Skeletal muscle tissue (tissue), 4 donors: ENCODE data around the gene TNRC6A. TPM values are rescaled to one million over a fixed set of nuclear protein-coding genes. Genes with fewer than 3 reads are reported as not detected.

Experiments used
- H3K27ac ChIP-seq: one replicate; pipeline ENCODE4 v1.7.0; 2013; ENCODE audit warnings: mild to moderate bottlenecking, low read depth, low read length, inconsistent platforms
- H3K27me3 ChIP-seq, 3 donors: one replicate each; pipeline ENCODE4 v1.7.0; 2013; ENCODE audit warnings: low read length in 3 of 3; ENCODE audit not compliant: control insufficient read depth in 3 of 3, insufficient read depth in 3 of 3
- H3K36me3 ChIP-seq, 3 donors: one replicate each; pipeline ENCODE4 v1.7.0; 2013; ENCODE audit warnings: low read length in 3 of 3; ENCODE audit not compliant: control insufficient read depth in 3 of 3, insufficient read depth in 3 of 3
- H3K4me1 ChIP-seq, 3 donors: one replicate each; pipeline ENCODE4 v1.7.0; 2013; ENCODE audit warnings: low read length in 3 of 3, mild to moderate bottlenecking in 3 of 3; ENCODE audit not compliant: control insufficient read depth in 3 of 3, insufficient read depth in 3 of 3
- H3K4me3 ChIP-seq, 3 donors: one replicate each; pipeline ENCODE4 v1.7.0; 2013; ENCODE audit warnings: low read length in 3 of 3
- H3K9ac ChIP-seq, 3 donors: one replicate each; pipeline ENCODE4 v1.7.0; 2013; ENCODE audit warnings: low read length in 3 of 3, mild to moderate bottlenecking in 3 of 3, moderate library complexity in 2 of 3, low read depth in 1 of 3
- H3K9me3 ChIP-seq, 3 donors: one replicate each; pipeline ENCODE4 v1.7.0; 2013; ENCODE audit warnings: low read length in 3 of 3; ENCODE audit not compliant: control insufficient read depth in 3 of 3
- total RNA-seq: library from RNA; depleted of rRNA; stranded (reverse); fragments of >200 nt; gene quantifications from one replicate; pipeline ENCODE4 v1.2.3, GENCODE V29; 2014
- donor health status: Osteomylitis.

Gene TNRC6A
- total RNA-seq, 1 donor from 2014 or later = 24.5 TPM

DNA sequence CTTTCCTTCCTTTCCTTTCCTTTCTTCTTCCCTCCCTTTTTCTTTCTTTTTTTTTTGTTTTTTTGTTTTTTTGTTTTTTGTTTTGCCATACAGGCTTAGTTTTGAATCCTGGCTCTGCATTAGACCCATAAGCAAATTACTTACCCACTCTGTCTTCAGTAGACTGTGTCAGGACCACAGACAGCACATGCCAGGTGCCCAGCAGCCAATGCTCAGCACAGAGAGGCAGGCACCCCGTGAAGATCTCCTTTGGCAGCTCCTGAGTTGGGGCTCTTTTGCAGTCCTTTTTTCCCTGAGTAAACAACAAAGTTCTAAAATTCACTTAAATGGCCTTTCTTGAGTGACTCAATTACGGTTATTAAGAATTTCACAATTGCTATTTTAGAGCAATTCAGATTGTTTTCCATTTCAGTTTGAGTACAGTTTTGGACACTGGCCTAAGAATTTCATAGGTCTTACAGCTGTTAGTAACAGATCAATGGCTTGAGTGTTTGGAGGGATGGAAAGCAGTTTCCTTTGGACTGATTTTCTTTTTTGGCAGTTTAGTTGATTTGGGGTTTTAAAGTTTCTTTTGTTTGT lies 90.1 kb downstream of the TNRC6A start:
- H3K27ac ChIP-seq = no peak overlapping the region

DNA sequence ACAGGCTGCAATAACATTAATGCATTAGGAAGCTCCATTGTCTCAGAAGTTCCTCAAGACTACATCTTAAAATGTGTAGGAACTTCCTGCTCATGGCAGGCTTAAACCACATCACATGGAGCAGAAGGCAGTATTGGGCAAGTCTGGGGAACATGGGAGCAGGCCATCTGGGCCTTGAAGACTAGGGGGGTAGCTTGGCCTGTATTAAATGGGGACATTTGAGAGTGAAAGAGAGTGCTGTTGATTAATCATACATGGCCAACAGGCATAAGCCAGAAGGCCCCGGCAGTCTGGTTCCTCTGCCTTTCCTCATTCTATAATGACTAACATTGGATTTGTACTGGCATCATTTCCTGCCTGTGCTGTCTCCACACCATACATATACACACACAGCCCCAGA lies 91.1 kb downstream of the TNRC6A start:
- H3K36me3 ChIP-seq = peaks cover 77 to 81% (median 80%) of the 10 kb centered on the region in 3 donors
- H3K9me3 ChIP-seq = no peaks in the 10 kb centered on the region
- no peaks in the 10 kb centered on the region for H3K27me3 ChIP-seq
- no peak overlapping the region for H3K4me3 ChIP-seq
- H3K9ac ChIP-seq = no peak overlapping the region
- no peak overlapping the region for H3K27ac ChIP-seq
- H3K4me1 ChIP-seq = no peaks in the 10 kb centered on the region

More for the DNA sequence above, 90.1 kb downstream of the TNRC6A start:
- Histone ChIP-seq H3K4me1 (no peaks in the 10 kb centered on the region), H3K9me3 (no peaks in the 10 kb centered on the region), H3K27me3 (no peaks in the 10 kb centered on the region), H3K36me3 (peaks cover 85 to 88% (median 86%) of the 10 kb centered on the region in 3 donors), H3K9ac (no peak overlapping the region), H3K4me3 (no peak overlapping the region)

DNA sequence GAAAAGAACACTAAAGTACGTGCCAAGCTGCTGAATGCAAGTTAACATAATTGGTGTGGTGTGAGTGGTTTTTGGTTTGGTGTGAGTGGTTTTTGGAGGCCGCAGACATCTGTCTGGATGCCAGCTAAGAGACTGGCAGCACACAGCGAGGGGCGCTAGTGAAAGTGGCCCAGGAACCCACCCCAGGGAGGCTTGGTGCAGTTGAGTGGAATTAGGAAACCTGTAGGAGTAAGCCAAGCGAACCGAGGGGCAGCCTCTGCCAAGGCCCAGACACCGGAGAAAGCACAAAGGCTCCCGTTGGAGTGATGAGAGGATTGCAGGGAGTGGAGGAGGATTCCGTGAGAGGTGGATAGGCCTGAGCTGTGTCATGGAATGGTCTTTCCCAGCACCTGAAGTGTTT lies 91.7 kb downstream of the TNRC6A start:
- no peaks in the 10 kb centered on the region for H3K27me3 ChIP-seq
- no peak overlapping the region for H3K27ac ChIP-seq
- H3K9me3 ChIP-seq = no peaks in the 10 kb centered on the region
- H3K36me3 ChIP-seq = peaks cover 75 to 80% (median 78%) of the 10 kb centered on the region in 3 donors
- peak overlapping the region in 1 of 3 donors; percentile 8 for H3K9ac ChIP-seq
- H3K4me3 ChIP-seq = no peak overlapping the region
- no peaks in the 10 kb centered on the region for H3K4me1 ChIP-seq

DNA sequence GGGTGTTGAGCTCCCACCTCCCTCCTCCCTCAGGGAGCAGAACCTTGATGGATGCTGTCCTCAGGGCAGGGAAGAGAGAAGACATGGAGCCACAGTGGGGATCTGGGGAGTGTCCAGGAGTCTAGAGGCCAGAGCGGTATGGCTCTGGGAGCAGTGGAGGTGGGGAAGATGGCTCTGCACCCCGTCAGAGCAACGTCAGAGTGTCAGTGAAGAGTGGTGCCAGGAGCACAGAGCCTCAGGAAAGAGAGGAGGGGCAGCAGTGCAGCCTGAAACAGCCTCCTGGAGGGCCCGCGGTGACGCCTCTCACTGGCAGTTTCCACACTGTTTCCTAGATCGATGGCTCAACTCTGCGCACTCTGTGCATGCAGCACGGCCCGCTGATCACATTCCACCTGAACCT lies 93.1 kb downstream of the TNRC6A start:
- Histone ChIP-seq H3K9ac (no peak overlapping the region), H3K4me1 (no peaks in the 10 kb centered on the region), H3K27ac (no peak overlapping the region), H3K9me3 (no peaks in the 10 kb centered on the region), H3K27me3 (no peaks in the 10 kb centered on the region), H3K36me3 (peaks cover 73 to 81% (median 76%) of the 10 kb centered on the region in 3 donors), H3K4me3 (no peak overlapping the region)

DNA sequence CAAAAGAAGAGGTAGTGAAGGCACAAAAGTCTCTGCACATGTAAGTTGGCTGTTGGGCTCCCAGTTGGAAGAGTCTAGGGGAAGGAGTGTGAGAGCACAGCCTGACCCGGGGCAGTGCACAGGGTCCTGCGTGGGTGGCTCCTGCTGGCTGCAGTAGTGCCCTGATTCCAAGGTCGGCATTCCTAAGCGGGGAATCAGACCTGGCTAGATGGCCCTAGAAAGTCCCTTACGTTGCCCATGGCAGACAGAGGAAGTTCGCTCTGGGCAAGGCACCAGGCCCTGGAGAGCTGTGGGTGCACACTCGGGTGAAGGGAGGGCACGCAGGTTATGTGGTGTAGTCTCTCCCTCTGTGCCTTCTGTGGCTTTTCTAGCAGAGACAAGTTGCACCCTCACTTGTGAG lies 93.5 kb downstream of the TNRC6A start:
- Histone ChIP-seq H3K27me3 (no peaks in the 10 kb centered on the region), H3K9me3 (no peaks in the 10 kb centered on the region), H3K4me1 (no peaks in the 10 kb centered on the region), H3K4me3 (no peak overlapping the region), H3K27ac (no peak overlapping the region), H3K9ac (no peak overlapping the region), H3K36me3 (peaks cover 70 to 81% (median 76%) of the 10 kb centered on the region in 3 donors)

DNA sequence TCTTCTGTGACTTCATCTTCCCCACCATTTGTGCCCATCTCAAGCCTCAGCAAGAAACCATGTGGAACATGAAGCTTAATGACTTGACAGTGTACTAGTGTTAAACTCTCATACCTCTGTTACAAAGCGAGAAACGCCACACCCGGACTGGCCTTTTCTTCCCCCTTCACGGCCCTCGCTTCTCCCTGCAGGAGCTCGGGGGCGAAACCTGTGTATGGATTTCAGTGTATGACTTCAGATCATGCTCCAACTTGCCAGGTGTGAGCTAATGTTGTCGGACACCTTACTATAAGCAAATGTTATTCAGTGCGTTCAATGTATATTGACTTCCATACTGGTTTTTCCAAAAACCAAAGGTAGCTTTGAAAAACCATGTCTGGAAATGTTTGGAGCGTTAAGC lies 96.2 kb downstream of the TNRC6A start:
- Histone ChIP-seq H3K36me3 (peaks cover 55 to 63% (median 62%) of the 10 kb centered on the region in 3 donors), H3K4me1 (no peaks in the 10 kb centered on the region), H3K9ac (no peak overlapping the region), H3K27me3 (no peaks in the 10 kb centered on the region), H3K27ac (no peak overlapping the region), H3K9me3 (no peaks in the 10 kb centered on the region), H3K4me3 (no peak overlapping the region)

DNA sequence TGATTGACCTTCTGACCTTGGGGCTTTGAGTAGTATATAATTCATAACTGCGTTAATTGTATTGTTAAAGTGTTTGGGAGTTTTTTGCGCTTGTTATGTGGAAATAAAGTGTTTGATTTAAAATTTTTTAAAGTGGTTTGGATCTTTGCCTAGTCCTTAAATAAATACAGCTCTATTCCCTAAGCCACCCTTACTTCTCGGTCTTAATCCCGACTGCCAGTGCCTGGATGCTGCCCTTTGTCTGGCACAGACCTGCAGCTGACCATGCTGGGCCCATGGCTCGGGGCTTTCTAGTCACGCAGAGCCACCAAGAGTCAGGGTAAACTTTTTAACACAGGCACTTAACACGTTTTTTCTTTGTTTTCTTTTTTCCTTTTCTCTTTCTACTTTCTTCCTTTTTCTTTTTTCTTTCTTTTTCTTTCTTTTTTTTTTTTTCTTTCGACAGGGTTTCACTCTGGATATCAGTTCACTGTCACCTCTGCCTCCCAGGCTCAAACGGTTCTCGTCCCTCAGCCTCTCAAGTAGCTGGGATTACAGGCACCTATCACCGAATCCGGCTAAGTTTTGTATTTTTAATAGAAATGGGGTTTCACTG lies 96.7 kb downstream of the TNRC6A start:
- Histone ChIP-seq H3K36me3 (peaks cover 50 to 58% (median 58%) of the 10 kb centered on the region in 3 donors), H3K9me3 (no peaks in the 10 kb centered on the region), H3K4me3 (no peak overlapping the region), H3K9ac (no peak overlapping the region), H3K27me3 (no peaks in the 10 kb centered on the region), H3K27ac (no peak overlapping the region), H3K4me1 (no peaks in the 10 kb centered on the region)

DNA sequence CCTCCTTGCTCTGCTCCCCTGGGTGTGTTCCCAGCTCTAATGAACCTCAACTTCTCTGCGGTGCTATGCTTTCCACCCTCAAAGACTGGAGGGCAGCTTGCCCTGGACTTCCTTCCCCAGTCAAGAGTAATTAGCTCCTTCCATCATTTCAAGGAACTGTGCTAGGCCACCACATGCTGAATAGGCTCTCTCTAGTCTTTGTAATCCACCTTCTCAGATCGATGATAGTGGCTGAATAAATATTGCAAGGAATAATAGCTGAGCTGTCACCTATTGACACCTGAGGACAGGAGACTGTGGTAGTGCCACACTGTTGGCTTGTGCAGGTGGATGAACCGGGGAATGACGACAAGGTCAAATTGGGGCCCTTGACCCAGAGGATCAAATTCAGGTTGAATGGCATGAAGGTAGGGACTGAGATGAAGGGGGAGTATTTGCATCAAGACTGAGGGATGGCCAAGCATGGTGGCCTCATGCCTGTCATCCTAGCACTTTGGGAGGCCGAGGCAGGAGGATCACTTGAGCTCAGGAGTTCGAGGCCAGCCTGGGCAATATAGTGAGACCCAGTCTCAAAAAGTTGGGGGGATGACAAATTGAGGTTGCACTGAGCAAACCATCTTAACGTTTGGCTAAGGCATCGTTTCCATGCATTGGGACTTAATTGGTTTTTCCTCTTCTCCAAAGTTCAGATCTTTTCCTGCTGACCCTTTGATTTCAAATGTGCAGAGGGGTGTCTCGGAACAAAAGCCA lies 97.5 kb downstream of the TNRC6A start:
- H3K9ac ChIP-seq = no peak overlapping the region
- H3K4me3 ChIP-seq = no peak overlapping the region
- no peaks in the 10 kb centered on the region for H3K9me3 ChIP-seq
- peaks cover 44 to 50% (median 50%) of the 10 kb centered on the region in 3 donors for H3K36me3 ChIP-seq
- H3K27me3 ChIP-seq = no peaks in the 10 kb centered on the region
- H3K4me1 ChIP-seq = no peaks in the 10 kb centered on the region
- no peak overlapping the region for H3K27ac ChIP-seq

DNA sequence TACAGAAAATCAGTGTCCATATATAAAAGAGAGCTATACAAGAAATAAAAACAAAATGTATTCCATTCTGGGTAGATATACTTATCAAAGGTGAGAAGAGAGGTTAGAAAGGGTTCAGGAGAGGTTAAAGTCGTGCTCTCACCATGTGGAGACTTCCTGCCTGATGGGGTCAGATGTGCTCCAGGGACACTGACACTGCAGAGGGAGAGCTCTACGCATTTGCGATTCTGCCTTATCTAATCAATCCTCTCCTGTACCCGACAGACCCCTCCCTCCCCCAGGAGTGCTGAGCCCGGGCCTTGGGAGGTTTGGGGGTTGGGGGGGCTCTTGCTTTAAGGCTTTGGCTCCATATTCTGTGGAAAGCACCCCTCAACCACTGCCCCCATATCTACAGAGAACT lies 99.7 kb downstream of the TNRC6A start:
- Histone ChIP-seq H3K9ac (no peak overlapping the region), H3K4me1 (no peaks in the 10 kb centered on the region), H3K27me3 (no peaks in the 10 kb centered on the region), H3K4me3 (no peak overlapping the region), H3K36me3 (peaks cover 33 to 41% (median 33%) of the 10 kb centered on the region in 3 donors), H3K9me3 (no peaks in the 10 kb centered on the region), H3K27ac (no peak overlapping the region)

DNA sequence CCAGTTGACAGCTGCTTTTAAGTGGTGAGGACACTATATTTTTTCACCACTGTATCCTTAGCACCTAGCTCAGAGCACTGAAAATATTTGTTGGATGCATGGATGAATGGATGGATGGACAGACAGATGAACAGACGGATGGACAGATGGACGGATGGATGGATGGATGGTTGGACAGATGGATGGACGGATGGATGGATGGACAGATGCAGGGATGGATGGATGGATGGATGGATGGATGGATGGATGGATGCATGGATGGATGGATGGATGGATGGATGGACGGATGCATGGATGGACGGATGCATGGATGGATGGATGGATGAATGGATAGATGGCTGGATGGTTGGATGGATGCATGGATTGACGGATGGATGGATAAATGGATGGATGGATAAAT lies 103.9 kb downstream of the TNRC6A start:
- Histone ChIP-seq H3K36me3 (peaks cover 9 to 24% (median 14%) of the 10 kb centered on the region in 3 donors), H3K9me3 (no peaks in the 10 kb centered on the region), H3K9ac (no peak overlapping the region), H3K4me1 (no peaks in the 10 kb centered on the region), H3K27ac (no peak overlapping the region), H3K27me3 (no peaks in the 10 kb centered on the region), H3K4me3 (no peak overlapping the region)
